GM18951 (cell line): ENCODE results near the gene TMF1.

ENCODE experiments used
- POLR2A ChIP-seq: IDR thresholded peaks from 4 replicates; pipeline ENCODE4 v1.6.1; 2011; ENCODE audit warnings: mild to moderate bottlenecking; ENCODE audit not compliant: insufficient read length, insufficient read depth; ENCODE audit errors: extremely low read depth
- in situ Hi-C: fragments of 300-500 bp; cut with MboI; formaldehyde crosslinking; loops from one replicate; pipeline ENCODE4 v1.12.0; 2022; ENCODE audit warnings: low sequenced_read_pairs, mixed read lengths, inconsistent platforms; ENCODE audit not compliant: unreplicated experiment

TMF1 gene

GRCh38 chr3:69020424-69020823, 31.7 kb downstream of the TMF1 start:
- in situ Hi-C loops = no loop called here
- TF ChIP-seq POLR2A = no peak

GRCh38 chr3:69016901-69017300, 35.2 kb downstream of the TMF1 start:
- TF ChIP-seq POLR2A = no peak
- in situ Hi-C loops = no loop called here

DNA sequence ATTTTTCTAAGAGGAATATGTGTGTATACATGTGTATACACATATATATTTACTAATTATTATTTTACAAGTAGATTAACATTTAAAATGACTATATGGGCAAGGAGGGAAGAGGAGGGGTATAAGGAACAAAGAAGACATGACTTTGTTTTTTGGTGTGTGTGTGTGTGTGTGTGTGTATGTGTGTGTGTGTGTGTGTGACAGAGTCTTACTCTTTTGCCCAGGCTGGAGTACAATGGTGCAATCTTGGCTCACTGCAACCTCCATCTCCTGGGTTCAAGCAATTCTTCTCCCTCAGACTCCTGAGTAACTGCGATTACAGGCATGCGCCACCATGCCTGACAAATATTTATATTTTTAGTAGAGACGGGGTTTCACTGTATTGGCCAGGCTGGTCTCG, 36.0 kb downstream of the TMF1 start:
- in situ Hi-C loops = no loop called here
- TF ChIP-seq POLR2A = no peak

GRCh38 chr3:69014022-69014580, 38.0 kb downstream of the TMF1 start:
- TF ChIP-seq POLR2A = no peak
- in situ Hi-C loops = no loop called here

GRCh38 chr3:69013253-69014021, 38.7 kb downstream of the TMF1 start, which contains the start of gene EOGT:
Gene EOGT (minus strand): TSS chr3:69013684. CDS start chr3:69009846, 3,838 bp downstream.
- peak; percentile 65 for TF ChIP-seq POLR2A
- in situ Hi-C loops = no loop called here

GRCh38 chr3:69012800-69013252, 39.3 kb downstream of the TMF1 start:
- in situ Hi-C loops = no loop called here
- TF ChIP-seq POLR2A = no peak

DNA sequence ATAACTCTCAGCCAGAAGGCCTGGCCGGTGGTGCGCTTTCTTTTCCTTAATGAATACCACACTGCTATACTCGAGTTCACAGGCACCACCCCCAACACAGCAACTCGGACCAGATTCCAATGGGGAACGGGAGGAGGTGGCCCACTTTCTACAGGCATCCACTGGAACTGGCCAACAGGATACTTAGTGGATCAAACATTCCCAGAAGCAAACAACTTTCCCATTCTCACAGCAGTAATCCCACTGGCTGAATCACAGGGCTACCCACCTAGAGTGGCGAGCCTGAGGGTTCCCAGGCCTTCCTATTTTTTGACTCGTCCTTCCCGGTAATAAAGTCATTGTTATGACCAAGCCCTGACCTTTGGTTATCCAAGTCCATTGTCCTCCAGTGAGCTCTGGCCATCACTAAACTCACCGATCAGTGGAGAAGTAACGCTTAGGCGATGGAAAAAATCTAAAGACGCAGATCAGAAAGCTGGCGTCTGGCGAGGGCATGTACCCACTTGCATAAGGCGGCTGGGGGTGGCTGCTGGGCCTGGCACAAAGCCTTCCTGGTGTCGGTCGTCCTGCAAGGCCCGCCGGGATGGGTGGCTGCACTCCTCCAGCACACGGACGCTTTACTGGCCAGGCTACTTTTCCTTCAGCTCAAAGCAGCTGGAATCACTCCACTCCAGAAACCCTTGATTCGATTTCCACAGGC, 39.9 kb downstream of the TMF1 start:
- no peak for TF ChIP-seq POLR2A
- in situ Hi-C loops = no loop called here

GRCh38 chr3:69011096-69011730, 40.9 kb downstream of the TMF1 start:
- in situ Hi-C loops = no loop called here
- no peak for TF ChIP-seq POLR2A

DNA sequence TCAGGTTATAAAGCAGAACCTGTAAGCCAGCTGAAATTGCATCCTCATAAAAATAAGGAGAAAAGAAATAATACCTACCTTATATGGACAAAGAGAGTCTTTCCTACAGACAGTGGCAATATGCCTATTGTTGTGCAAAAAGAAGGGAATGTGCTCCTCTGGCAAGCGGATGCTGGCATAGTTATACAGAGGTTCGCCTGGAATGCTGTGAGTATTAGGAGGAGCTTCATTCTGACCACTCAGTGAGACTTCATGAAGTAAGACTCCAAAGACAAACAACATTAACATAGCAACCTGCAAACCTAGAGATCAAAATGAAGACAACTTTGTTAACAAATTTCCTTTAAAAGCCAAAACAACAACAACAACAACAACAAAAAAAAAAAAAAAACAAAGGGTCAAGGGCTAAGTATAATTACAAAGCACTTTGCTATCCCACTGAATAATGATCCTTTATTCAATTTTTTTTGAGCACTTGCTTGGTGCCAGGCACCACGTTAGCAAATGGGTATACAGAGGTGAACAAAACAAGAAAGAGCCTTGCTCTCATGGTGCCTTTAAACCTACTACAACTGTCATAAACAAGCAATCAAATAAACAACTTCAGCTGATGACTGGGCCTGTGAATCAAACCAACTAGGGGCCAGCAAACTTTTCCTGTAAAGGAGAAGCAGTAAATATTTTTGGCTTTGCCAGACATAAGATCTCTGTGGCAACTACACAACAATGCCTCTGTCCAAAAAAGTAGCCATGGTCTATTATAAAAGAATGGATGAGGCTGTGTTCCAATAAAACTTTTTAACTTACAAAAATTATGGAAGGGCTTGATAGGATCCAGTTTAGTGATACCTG, 42.3 kb downstream of the TMF1 start:
- in situ Hi-C loops = no loop called here
- no peak for TF ChIP-seq POLR2A

- in situ Hi-C loops = no loop called here
- no peak for TF ChIP-seq POLR2A
These were observed 43.2 kb downstream of the TMF1 start for GRCh38 chr3:69008980-69009379.

DNA sequence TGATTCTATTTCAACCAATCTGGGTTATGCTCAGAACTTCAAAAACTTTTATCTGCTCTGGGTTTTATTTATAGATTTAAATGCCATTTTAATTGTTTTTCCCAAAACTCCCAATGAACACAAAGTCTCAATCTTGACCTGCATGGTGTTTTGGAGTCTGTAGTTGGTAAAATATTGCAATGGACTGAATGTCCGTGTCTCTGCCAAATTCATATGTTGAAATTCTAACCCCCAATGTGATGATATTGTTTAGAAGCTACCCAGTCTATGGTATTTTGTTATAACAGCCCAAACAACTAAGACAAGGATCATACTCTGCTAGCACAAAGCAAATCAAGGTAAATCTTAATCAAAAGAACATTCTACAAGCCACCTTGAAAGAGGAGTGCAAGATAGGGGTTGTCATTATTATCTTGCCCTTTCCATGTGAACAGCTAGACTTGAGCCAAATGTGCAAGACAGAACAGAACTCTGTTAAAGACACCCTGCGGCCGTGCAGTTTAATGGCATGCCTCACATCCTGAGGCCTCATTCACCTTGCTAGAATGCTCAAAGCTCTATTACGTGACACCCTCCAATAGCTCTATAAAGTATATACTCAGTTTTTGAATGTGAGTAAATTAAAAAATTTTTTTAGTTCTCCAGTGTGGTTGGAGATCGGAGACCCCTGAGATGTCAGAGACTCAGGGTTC, 46.2 kb downstream of the TMF1 start:
- in situ Hi-C loops = no loop called here

More for the DNA sequence above, 46.2 kb downstream of the TMF1 start:
- no peak for TF ChIP-seq POLR2A
